CD4-positive, alpha-beta memory T cell (primary cell): ENCODE data around the gene MCEE. TPM values are rescaled to one million over a fixed set of nuclear protein-coding genes. Genes with fewer than 3 reads are reported as not detected.
"Not testable (repeated sequence)": the region's sequence is repeated elsewhere in the genome, so short reads cannot be mapped to it uniquely, and the experiment has no call there.

Source experiments
- CTCF ChIA-PET: fragments of 350-600 bp; sonication (Branson Sonifier 250); formaldehyde crosslinking; loops from one replicate; lab custom pipeline; 2021; ENCODE audit warnings: inconsistent platforms; ENCODE audit not compliant: partially characterized antibody; lab: Charles Lee
- POLR2A ChIA-PET: fragments of 350-600 bp; sonication (Branson Sonifier 250); formaldehyde crosslinking; loops from one replicate; lab custom pipeline; 2021; ENCODE audit not compliant: partially characterized antibody; lab: Charles Lee
- DNase-seq, 5 donors: peaks; one replicate each; pipeline versions ENCODE4 v3.0.0 to v3.0.0-alpha.2; 2020 to 2022; ENCODE audit warnings: mixed read lengths in 1 of 5
- H3K27ac ChIP-seq: one replicate; pipeline ENCODE4 v1.7.0; 2013; ENCODE audit warnings: low read depth, low read length
- H3K27me3 ChIP-seq: 2 replicates; pipeline ENCODE4 v1.7.0; 2013; ENCODE audit warnings: mild to moderate bottlenecking, low read length, moderate library complexity; ENCODE audit not compliant: insufficient read depth
- H3K36me3 ChIP-seq: 2 replicates; pipeline ENCODE4 v1.7.0; 2013; ENCODE audit warnings: mild to moderate bottlenecking, low read length, moderate library complexity; ENCODE audit not compliant: insufficient read depth
- H3K4me1 ChIP-seq: 2 replicates; pipeline ENCODE4 v1.7.0; 2013; ENCODE audit warnings: mild to moderate bottlenecking, low read length, moderate library complexity; ENCODE audit not compliant: insufficient read depth
- H3K4me3 ChIP-seq, 2 donors: one replicate each; pipeline ENCODE4 v1.7.0; 2013; ENCODE audit warnings: low read length in 2 of 2, mild to moderate bottlenecking in 1 of 2
- H3K9me3 ChIP-seq, 2 donors: one replicate each; pipeline ENCODE4 v1.7.0; 2013; ENCODE audit warnings: low read length in 2 of 2, control low read depth in 1 of 2; ENCODE audit not compliant: control insufficient read depth in 1 of 2
- H3K27ac Mint-ChIP-seq, 7 donors: one replicate each; pipeline ENCODE4 v1.8.0; 2020 to 2021; ENCODE audit warnings: mixed read lengths in 7 of 7, mild to moderate bottlenecking in 6 of 7, inconsistent platforms in 3 of 7, moderate library complexity in 3 of 7
- H3K27me3 Mint-ChIP-seq, 2 donors: one replicate each; pipeline ENCODE4 v1.8.0; 2020 to 2021; ENCODE audit warnings: mixed read lengths in 2 of 2
- H3K36me3 Mint-ChIP-seq, 2 donors: one replicate each; pipeline ENCODE4 v1.8.0; 2020 to 2021; ENCODE audit warnings: mixed read lengths in 2 of 2, inconsistent platforms in 1 of 2, mild to moderate bottlenecking in 1 of 2
- H3K4me1 Mint-ChIP-seq, 4 donors: one replicate each; pipeline ENCODE4 v1.8.0; 2020 to 2021; ENCODE audit warnings: mixed read lengths in 4 of 4, mild to moderate bottlenecking in 1 of 4
- H3K4me3 Mint-ChIP-seq, 8 donors: one replicate each; pipeline ENCODE4 v1.8.0; 2020 to 2021; ENCODE audit warnings: mixed read lengths in 8 of 8, mild to moderate bottlenecking in 7 of 8, moderate library complexity in 6 of 8, inconsistent platforms in 3 of 8
- H3K9me3 Mint-ChIP-seq, 8 donors: one replicate each; pipeline ENCODE4 v1.8.0; 2020 to 2021; ENCODE audit warnings: mixed read lengths in 8 of 8, mild to moderate bottlenecking in 5 of 8, inconsistent platforms in 3 of 8, moderate library complexity in 1 of 8
- intact Hi-C: fragments of 100-400 bp; cut with micrococcal nuclease; formaldehyde crosslinking; loops from one replicate; pipeline ENCODE4 v1.15.1; 2023
- polyA plus RNA-seq, 2 donors: library from polyadenylated mRNA; unstranded; fragments of 300-500 nt; fragmentation: Illumina TruSeq; gene quantifications; one replicate each; pipeline ENCODE4 v1.2.3, GENCODE V29; 2021
- total RNA-seq, 2 experiments: library from RNA; stranded (reverse); gene quantifications; one replicate each; pipeline ENCODE4 v1.2.3, GENCODE V29; 2021

The MCEE gene
- total and polyA plus RNA-seq, 4 experiments from 2014 or later, result 20.7 to 30.0 (median 25.9) TPM

DNA sequence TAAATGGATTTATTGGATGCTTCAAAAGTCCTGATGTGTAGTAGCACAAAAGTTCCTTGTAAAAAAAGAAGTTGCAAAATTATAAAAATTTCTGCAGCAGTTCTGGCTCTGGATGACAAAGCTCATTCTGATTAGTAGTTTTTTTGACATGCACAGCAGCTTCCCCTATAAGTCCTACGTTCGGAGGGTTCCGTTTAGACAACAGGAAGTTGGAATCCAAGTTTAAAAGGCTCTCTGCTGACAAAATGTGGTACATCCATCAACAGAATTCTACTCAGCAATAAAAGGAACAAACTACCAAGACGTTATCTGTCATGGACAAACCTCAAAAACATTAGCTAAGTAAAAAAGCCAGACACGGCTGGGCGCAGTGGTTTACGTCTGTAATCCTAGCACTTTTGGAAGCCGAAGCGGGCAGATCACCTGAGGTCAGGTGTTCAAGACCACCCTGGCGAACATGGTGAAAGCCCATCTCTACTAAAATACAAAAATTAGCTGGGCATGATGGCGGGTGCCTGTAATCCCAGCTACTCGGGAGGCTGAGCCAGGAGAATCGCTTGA, 46.2 kb downstream of the MCEE start:
- intact Hi-C loops, H3K27ac ChIP-seq, H3K4me3 ChIP-seq, H3K4me1 ChIP-seq, H3K9me3 ChIP-seq, H3K9me3 Mint-ChIP-seq, DNase-seq, H3K36me3 ChIP-seq, H3K27me3 Mint-ChIP-seq, H3K27me3 ChIP-seq: not testable (repeated sequence)
- Mint-ChIP-seq H3K4me1 (peaks cover 6 to 22% (median 16%) of the 10 kb centered on the region in 4 donors), H3K4me3 (peak overlapping the region in 7 of 8 donors; percentile 25 to 79 (median 61)), H3K27ac (peak overlapping the region in 1 of 7 donors; percentile 51), H3K36me3 (peaks cover 3 to 13% of the 10 kb centered on the region in 2 donors)
- CTCF ChIA-PET, result interaction anchor here (1.3 kb wide), 1 partner anchor 14 kb away, joined by 3 read pairs; no protein-coding TSS in a partner anchor
- POLR2A ChIA-PET, result interaction anchor here (0.6 to 4.9 kb wide), 4 partner anchors 12 to 46 kb away, joined by 4 to 40 read pairs (median 5); partner anchors contain the start of genes MCEE and NAGK

DNA sequence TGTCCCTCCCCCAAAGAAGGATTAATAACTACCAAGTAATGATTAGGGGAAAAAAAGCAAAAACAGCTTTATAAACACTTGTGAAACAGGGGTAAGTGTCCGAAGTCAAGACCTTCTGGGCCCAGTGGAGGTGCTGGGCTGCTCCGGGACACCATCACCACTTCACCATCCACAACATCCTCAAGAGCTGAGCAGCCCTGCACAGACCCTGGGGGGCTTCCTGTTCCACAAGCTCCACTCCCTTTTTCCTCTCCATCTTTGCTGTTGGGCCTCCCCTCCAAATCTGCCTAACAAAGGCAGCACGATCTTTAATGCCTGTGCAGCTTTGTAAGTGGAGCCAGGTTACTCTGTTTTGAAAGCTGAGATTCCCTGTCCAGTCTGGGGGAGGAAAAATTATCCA, 46.7 kb downstream of the MCEE start:
- POLR2A ChIA-PET, result interaction anchor here (1.4 to 4.9 kb wide), 2 partner anchors 12 to 14 kb away, joined by 4 to 40 read pairs; partner anchors contain the start of gene NAGK
- CTCF ChIA-PET, DNase-seq, intact Hi-C loops, H3K9me3 ChIP-seq, H3K27me3 ChIP-seq, H3K27ac ChIP-seq, H3K4me1 ChIP-seq, H3K27me3 Mint-ChIP-seq, H3K4me3 Mint-ChIP-seq, H3K4me3 ChIP-seq, H3K36me3 ChIP-seq, H3K9me3 Mint-ChIP-seq: not testable (repeated sequence)
- Mint-ChIP-seq H3K27ac (peak overlapping the region in 1 of 7 donors; percentile 60), H3K4me1 (peaks cover 6 to 22% (median 16%) of the 10 kb centered on the region in 4 donors), H3K36me3 (peaks cover 8 to 18% of the 10 kb centered on the region in 2 donors)

DNA sequence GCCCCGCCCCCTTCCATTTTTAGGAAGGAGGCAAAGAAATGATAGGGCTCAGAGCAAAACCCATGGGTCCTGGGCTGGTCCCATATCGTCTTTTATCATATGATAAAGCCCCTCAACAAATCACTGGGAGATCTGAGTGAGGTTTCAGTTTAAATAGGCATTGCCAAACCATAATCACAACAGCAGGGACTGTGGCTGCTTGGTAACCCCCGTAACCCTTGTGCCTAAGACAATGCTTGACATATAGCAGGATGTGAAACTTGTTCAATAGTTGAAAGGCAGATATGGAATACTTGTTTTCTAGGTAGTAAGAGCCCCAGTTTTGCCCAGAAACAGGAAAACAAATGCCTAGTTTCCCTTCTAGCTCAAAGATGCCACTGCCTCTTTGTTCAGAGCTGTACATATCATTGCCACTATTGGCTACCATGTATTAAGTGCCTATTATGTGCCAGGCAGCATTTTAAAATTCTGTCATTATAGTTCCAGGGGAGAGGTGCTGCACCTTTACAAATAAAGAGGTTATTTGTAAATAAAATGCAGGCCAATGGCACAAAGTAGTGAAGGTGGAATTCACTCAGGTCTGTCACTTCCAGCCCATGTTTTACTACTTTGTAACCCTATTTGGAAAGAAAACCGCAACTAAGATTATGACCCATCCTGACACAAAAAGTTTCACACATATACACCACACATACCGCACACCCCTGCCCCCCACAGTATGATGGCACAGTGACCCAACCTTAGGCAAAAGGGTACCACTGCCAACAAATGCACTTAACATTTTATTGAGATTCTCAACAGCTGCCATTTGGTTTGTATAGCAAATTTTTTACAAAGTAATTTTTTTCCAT, 47.4 kb downstream of the MCEE start:
- intact Hi-C loops, result no loop called here

DNA sequence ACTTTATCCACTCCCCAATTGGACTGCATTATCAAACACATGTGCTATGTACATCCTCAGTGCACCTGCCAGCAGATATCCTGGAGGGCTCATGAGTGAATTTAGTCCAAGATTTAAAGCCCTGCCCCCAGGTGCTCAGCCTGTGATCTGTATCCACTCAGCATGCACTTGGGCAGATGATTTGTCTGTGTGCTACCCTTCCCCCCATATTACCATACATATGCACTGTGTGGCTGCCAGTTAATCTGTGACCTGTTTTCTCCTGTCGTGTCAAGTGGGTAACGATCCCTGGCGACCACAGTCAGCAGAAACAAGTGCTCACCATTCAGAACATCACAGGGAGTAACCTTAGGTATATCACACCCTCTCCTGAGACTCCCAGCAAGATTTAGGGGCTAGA, 51.4 kb downstream of the MCEE start:
- Histone ChIP-seq H3K27ac (no peak overlapping the region), H3K4me1 (peaks cover 9% of the 10 kb centered on the region), H3K9me3 (no peaks in the 10 kb centered on the region), H3K27me3 (no peaks in the 10 kb centered on the region), H3K4me3 (no peak overlapping the region), H3K36me3 (peaks cover 50% of the 10 kb centered on the region)
- intact Hi-C loops, result no loop called here
- H3K4me1 Mint-ChIP-seq, result peaks cover 11 to 20% (median 15%) of the 10 kb centered on the region in 4 donors
- DNase-seq, result no peak
- ChIA-PET CTCF (interaction anchor here (1.7 kb wide), 1 partner anchor 9 kb away, joined by 4 read pairs; no protein-coding TSS in a partner anchor), POLR2A (no interaction called here)
- H3K4me3 Mint-ChIP-seq, result no peak overlapping the region
- no peaks in the 10 kb centered on the region for H3K9me3 Mint-ChIP-seq
- no peak overlapping the region for H3K27ac Mint-ChIP-seq
- no peaks in the 10 kb centered on the region for H3K27me3 Mint-ChIP-seq
- peaks cover 33 to 53% of the 10 kb centered on the region in 2 donors for H3K36me3 Mint-ChIP-seq

More for the DNA sequence above, 47.4 kb downstream of the MCEE start:
- CTCF ChIA-PET, result interaction anchor here (1.4 to 2.3 kb wide), 2 partner anchors 11 to 18 kb away, joined by 4 to 8 read pairs; no protein-coding TSS in a partner anchor
- Mint-ChIP-seq H3K36me3 (peaks cover 11 to 25% of the 10 kb centered on the region in 2 donors), H3K27me3 (peaks cover 0 to 5% of the 10 kb centered on the region in 2 donors), H3K4me3 (peak overlapping the region in 4 of 8 donors; percentile 21 to 50 (median 26)), H3K4me1 (peaks cover 6 to 22% (median 16%) of the 10 kb centered on the region in 4 donors), H3K9me3 (no peaks in the 10 kb centered on the region), H3K27ac (peak overlapping the region in 6 of 7 donors; percentile 2 to 84 (median 46))
- Histone ChIP-seq H3K36me3 (peaks cover 14% of the 10 kb centered on the region), H3K4me1 (peaks cover 10% of the 10 kb centered on the region), H3K4me3 (no peak overlapping the region), H3K27me3 (no peaks in the 10 kb centered on the region), H3K9me3 (no peaks in the 10 kb centered on the region), H3K27ac (no peak overlapping the region)
- DNase-seq, result peak in 1 of 5 donors; percentile 53
- POLR2A ChIA-PET, result interaction anchor here (2.4 to 4.9 kb wide), 2 partner anchors 11 to 14 kb away, joined by 7 to 40 read pairs; partner anchors contain the start of gene NAGK

DNA sequence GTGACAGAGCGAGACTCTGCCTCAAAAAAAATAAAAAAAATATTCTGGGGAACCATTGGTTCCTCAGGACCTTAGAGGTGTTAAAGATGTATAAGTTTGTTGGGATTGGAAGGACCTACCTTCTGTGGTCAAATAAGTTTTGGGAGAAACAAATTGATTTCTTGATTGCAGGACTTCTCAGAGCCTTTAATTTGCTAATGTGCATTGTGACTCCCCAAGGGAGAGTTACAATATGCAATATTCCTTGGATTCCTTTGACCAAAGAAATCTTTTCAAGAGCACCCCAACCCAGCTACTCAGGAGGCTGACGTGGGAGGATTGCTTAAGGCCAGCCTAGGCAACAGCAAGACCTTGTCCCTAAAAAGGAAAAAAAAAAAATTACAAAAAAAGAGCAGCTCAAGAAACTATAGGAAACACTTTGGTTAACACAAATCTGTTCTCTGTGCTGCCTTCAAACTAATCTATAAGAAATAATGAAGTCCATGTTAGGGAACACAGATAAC, 55.1 kb downstream of the MCEE start:
- Mint-ChIP-seq H3K4me1 (peaks cover 38 to 45% (median 41%) of the 10 kb centered on the region in 4 donors), H3K36me3 (peaks cover 42 to 63% of the 10 kb centered on the region in 2 donors), H3K27me3 (no peaks in the 10 kb centered on the region), H3K9me3 (no peaks in the 10 kb centered on the region), H3K4me3 (no peak overlapping the region), H3K27ac (peak overlapping the region in 3 of 7 donors; percentile 8 to 97 (median 32))
- Histone ChIP-seq H3K4me3 (no peak overlapping the region), H3K36me3 (peaks cover 54% of the 10 kb centered on the region), H3K4me1 (peaks cover 41% of the 10 kb centered on the region), H3K9me3 (no peaks in the 10 kb centered on the region), H3K27me3 (no peaks in the 10 kb centered on the region), H3K27ac (no peak overlapping the region)
- intact Hi-C loops, result no loop called here
- no peak for DNase-seq
- ChIA-PET POLR2A (no interaction called here), CTCF (no interaction called here)

DNA sequence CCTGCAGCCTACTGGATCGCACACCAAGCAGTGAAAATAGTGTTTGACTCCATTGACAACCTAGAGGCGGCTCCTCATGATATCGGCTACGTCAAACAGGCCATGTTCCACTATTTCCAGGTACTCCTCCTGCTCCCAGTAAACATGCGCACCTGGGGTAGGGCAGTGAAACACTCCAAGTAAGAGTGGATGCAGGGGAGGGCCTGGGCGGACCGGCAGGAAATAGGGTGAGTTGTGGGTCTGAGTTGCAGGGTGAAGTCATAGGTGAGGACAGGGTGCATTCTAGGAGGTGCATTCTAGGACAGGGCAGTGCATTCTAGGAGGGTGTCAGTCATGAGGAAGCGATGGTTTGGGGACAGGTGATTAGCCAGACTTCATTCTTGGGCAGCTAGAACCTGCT, 56.6 kb downstream of the MCEE start:
- peaks cover 53% of the 10 kb centered on the region for H3K4me1 ChIP-seq
- peaks cover 36 to 58% of the 10 kb centered on the region in 2 donors for H3K36me3 Mint-ChIP-seq
- H3K36me3 ChIP-seq, result peaks cover 47% of the 10 kb centered on the region
- H3K9me3 ChIP-seq, result no peaks in the 10 kb centered on the region
- H3K9me3 Mint-ChIP-seq, result peaks cover 0 to under 1% (median 0%) of the 10 kb centered on the region in 8 donors
- H3K4me1 Mint-ChIP-seq, result peaks cover 48 to 60% (median 52%) of the 10 kb centered on the region in 4 donors
- H3K27ac Mint-ChIP-seq, result peak overlapping the region; percentile 62 to 100 (median 94)
- CTCF ChIA-PET, result interaction anchor here (3.0 kb wide), 1 partner anchor 57 kb away, joined by 18 read pairs; the partner anchor contains the start of genes MCEE and MPHOSPH10
- intact Hi-C loops, result no loop called here
- H3K27me3 ChIP-seq, result no peaks in the 10 kb centered on the region
- peak in 1 of 5 donors; percentile 36 for DNase-seq
- POLR2A ChIA-PET, result interaction anchor here (8.1 kb wide), 1 partner anchor 58 kb away, joined by 154 read pairs; the partner anchor contains the start of genes MCEE and MPHOSPH10
- H3K27ac ChIP-seq, result no peak overlapping the region
- H3K4me3 Mint-ChIP-seq, result peak overlapping the region in 5 of 8 donors; percentile 21 to 97 (median 47)
- H3K4me3 ChIP-seq, result no peak overlapping the region
- H3K27me3 Mint-ChIP-seq, result no peaks in the 10 kb centered on the region
